GM12874 (cell line): Measurements from ENCODE around the gene HOXA1.

Source experiments
- TF ChIP-seq, protein P1 (sequence below): IDR thresholded peaks from 2 replicates; pipeline ENCODE4 v1.5.1; 2011; ENCODE audit warnings: low read depth, mild to moderate bottlenecking, control low read depth, low read length, moderate library complexity; ENCODE audit not compliant: insufficient read depth

Gene HOXA1

DNA sequence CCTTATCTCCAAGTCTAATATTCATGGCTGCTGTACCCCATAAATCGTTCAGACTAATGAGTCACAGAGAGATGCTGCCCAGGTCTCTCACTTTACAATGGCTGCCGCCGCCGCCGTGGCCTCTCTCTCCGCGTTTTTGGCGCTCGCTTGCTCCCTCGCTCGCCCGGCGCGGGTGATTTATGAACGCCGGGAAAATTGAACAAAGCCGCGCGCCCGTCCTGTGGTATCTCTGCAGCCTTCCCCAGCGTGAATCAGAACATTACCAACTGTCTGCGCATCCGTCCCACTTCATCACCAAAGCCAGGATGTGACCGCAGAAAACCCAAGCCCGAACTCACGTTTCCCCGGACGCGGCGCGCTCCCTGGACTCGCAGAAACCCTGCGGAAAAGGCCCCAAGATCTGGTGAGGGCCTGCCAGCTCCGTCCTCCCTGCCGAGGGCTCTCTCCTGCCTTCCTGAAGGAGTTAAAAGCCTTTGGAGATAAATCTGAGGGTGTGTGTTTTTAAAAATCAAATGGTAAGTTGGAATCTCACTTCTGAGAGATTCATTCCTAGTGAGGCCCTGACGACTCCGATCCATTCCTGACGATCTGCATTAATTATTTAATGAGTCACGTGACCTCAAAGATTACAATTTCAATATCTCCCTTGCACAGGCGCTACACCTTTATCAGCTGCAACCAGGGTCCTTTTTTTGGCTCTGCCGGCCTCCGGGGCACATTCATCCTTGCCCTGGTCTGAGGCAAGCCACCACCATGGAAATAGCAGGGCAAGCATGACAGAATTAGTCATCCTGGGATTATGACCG is 28.5 kb upstream of the HOXA1 start:
- TF ChIP-seq, protein P1, sequence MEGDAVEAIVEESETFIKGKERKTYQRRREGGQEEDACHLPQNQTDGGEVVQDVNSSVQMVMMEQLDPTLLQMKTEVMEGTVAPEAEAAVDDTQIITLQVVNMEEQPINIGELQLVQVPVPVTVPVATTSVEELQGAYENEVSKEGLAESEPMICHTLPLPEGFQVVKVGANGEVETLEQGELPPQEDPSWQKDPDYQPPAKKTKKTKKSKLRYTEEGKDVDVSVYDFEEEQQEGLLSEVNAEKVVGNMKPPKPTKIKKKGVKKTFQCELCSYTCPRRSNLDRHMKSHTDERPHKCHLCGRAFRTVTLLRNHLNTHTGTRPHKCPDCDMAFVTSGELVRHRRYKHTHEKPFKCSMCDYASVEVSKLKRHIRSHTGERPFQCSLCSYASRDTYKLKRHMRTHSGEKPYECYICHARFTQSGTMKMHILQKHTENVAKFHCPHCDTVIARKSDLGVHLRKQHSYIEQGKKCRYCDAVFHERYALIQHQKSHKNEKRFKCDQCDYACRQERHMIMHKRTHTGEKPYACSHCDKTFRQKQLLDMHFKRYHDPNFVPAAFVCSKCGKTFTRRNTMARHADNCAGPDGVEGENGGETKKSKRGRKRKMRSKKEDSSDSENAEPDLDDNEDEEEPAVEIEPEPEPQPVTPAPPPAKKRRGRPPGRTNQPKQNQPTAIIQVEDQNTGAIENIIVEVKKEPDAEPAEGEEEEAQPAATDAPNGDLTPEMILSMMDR: no peak

DNA sequence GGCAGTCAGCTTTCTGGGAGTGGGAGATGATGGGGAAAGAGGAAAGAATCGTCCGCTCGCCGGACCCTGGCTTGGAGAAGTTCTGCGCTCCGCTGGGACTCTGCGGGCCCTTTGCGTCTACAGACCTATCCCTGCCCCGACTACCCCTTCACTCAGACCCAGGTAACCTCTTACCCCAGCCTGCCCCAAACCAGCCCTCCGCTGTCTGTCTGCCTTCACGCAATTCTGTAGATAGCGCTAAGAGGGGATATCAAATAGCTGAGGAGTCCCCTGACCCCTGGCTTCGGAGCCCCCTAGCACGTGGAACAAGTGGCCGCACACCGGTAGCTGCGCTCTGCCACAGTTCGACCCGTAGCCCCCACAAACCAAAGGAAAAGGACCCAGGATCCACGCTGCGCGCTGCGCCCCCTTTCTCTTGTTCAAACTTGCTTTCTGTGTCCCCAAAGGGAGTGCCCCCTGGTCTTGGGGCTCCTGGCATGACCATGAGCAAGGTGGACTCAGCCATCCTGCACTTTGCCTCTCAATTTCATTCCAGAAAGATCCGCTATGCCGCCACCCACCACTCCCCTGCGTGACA is 27.8 kb upstream of the HOXA1 start:
- TF ChIP-seq, protein P1: no peak

DNA sequence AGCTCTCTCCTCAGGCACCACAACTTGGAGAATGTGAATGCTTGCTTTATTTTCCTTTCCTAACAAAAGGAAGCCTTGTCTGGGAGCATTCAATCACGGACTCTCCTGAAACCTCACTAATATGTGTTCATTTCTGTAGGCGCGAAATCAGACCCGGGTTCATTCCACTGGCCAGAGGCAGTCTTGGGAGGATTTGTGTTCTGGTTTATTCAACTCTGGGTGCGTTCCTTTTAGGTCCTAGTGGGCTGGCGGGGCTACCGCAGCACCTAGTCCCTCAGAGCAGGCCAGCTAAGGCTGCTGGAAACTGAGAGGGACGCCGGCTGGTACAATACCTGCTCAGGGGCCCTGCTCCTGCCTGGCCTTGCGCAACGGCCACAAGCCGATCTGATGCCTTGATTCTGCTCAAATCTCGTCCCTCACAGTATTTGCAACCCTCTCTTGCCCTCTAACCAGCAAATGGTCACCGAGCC is 27.2 kb upstream of the HOXA1 start:
- TF ChIP-seq, protein P1: no peak

DNA sequence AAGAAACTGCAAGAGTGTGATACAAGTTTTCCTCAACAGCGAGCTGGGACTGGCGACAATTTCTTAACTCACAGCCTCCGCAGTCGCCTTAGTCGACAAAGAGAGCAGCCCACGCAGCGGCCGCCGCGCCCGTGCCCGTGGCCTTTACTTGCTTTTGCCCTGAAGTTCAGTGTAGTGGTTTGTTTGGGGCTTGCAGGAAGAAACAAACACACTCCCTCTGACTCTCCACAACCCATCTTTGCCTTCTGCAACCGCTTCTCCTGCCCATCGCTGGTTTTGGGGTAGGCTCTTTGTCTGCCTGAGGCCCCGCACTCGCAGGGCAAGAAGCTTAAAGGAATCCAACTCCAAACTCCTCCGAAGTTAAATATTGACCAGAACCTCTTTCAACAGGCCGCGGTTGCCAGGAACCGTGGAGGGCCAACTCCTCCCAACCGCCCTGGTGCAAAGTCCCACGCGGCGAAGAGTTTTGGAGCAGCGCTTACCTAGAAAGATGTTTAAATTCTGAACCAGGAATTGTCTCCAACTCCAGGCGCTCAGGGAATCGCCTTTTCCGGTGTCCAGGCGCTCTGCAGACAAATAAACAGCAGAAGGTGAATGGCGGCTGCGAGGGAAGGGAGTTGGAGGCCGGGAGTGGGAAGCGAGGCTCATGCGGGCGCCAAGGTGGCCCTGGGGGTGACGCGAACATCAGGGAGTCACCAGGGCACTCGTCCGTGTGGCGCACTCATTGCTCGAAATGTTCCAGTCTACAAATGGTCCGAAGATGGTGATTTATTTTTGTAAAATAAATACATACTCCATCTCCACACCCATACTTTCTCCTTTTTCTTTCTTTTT is 26.5 kb upstream of the HOXA1 start:
- TF ChIP-seq, protein P1: no peak

DNA sequence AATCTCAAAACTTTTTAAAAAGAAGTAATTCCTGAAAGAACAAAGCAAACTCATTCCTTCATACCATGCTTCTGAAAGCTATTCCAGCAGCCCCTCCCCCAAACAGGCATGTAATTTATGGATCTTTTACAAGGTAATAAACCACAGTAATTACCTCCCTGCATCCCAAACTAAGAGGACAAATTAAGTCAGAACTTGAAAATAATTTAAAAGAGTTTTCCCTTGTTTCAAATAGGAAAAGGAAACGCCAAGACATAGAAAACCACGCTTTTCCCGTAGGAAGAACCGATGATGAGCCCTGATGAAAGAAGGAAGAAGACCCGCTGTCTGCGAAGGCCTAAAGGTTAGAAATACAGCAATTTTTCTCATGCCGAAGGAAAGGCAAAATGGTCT is 25.9 kb upstream of the HOXA1 start:
- TF ChIP-seq, protein P1: no peak

DNA sequence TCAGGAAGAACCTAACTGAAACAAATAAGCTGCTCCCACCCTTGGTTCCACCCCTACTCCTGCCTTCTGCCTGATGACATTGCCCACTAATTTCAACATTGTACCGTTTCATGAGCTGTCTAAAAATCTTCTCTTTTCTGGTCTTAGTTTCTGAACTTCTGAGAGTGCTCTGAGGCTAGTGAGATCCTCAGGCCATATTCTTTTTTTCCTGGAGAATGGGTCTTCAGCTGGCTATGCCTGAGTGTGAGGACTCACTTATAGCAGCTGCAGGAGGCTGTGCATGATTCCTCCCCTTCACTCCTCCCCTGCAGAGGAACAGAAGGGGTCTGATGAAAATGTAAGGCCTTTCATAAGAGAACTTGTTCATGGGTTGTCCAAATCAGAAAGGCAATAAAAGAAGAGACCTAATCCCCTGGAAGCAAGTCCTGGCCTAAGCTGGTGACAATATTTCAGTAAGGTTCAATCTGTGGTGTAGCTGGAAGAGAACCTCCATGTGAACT is 23.7 kb upstream of the HOXA1 start:
- TF ChIP-seq, protein P1: no peak

DNA sequence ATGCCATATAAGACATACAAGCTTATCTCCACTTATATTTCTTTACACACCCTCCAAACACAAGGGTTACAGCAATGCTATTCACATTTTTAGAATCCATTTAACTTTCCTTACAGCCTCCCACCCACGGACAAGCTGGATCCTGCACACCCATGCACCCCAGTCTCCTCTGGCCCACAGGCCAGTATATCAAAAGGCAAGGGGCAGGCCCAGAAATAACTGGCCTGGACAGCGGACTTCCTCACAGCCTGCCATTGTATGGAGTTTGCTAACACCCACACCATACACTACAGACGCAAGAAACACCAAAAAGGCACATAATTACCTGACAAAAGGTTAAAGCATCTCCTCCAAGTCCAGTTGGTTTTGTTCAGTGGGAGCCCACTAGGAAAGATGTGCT is 22.8 kb upstream of the HOXA1 start:
- TF ChIP-seq, protein P1: no peak
